Trophoblast cell (in vitro differentiated cells and primary cell): ENCODE results near the gene HOXD10.

Experiments
- DNase-seq, 2 donors: peaks; one replicate each; pipeline ENCODE4 v3.0.0-alpha.2; 2016
- H2AFZ ChIP-seq: 2 replicates; pipeline ENCODE4 v1.6.1; 2013; ENCODE audit warnings: low read length, moderate library complexity, mild to moderate bottlenecking; ENCODE audit not compliant: insufficient read depth, poor library complexity
- H2AK5ac ChIP-seq: 2 replicates; pipeline ENCODE4 v1.6.1; 2013; ENCODE audit warnings: mild to moderate bottlenecking, low read length
- H2BK120ac ChIP-seq: 2 replicates; pipeline ENCODE4 v1.6.1; 2013; ENCODE audit warnings: low read length, mild to moderate bottlenecking, moderate library complexity; ENCODE audit not compliant: insufficient read depth, poor library complexity
- H2BK12ac ChIP-seq: 2 replicates; pipeline ENCODE4 v1.6.1; 2013; ENCODE audit warnings: mild to moderate bottlenecking, low read length, moderate library complexity
- H2BK5ac ChIP-seq: 2 replicates; pipeline ENCODE4 v1.6.1; 2013; ENCODE audit warnings: low read length, low read depth, moderate library complexity, mild to moderate bottlenecking; ENCODE audit not compliant: poor library complexity
- H3K14ac ChIP-seq: 2 replicates; pipeline ENCODE4 v1.6.1; 2013; ENCODE audit warnings: mild to moderate bottlenecking, low read length
- H3K18ac ChIP-seq: 2 replicates; pipeline ENCODE4 v1.6.1; 2013; ENCODE audit warnings: mild to moderate bottlenecking, low read length
- H3K23ac ChIP-seq: 2 replicates; pipeline ENCODE4 v1.6.1; 2013; ENCODE audit warnings: low read length
- H3K27ac ChIP-seq: 2 replicates; pipeline ENCODE4 v1.5.1; 2013; ENCODE audit warnings: low read depth, mild to moderate bottlenecking, inconsistent platforms, low read length, moderate library complexity
- H3K27me3 ChIP-seq: 2 replicates; pipeline ENCODE4 v1.6.1; 2013; ENCODE audit warnings: inconsistent platforms, mild to moderate bottlenecking, low read length, moderate library complexity; ENCODE audit not compliant: insufficient read depth
- H3K36me3 ChIP-seq, 2 experiments: 1 replicate in 1 of 2; 2 replicates in 1 of 2; pipeline ENCODE4 v1.6.1; 2013; ENCODE audit warnings: low read length in 2 of 2, mild to moderate bottlenecking in 2 of 2, moderate library complexity in 1 of 2; ENCODE audit not compliant: insufficient read depth in 2 of 2, control insufficient read depth in 1 of 2
- H3K4ac ChIP-seq: 2 replicates; pipeline ENCODE4 v1.6.1; 2013; ENCODE audit warnings: low read depth, mild to moderate bottlenecking, low read length, moderate library complexity
- H3K4me1 ChIP-seq, 2 experiments: 1 replicate in 1 of 2; 2 replicates in 1 of 2; pipeline ENCODE4 v1.6.1; 2013; ENCODE audit warnings: low read length in 2 of 2, mild to moderate bottlenecking in 2 of 2, moderate library complexity in 1 of 2; ENCODE audit not compliant: insufficient read depth in 2 of 2, control insufficient read depth in 1 of 2
- H3K4me2 ChIP-seq: 2 replicates; pipeline ENCODE4 v1.6.1; 2013; ENCODE audit warnings: inconsistent platforms, mild to moderate bottlenecking, low read length, moderate library complexity
- H3K4me3 ChIP-seq: 2 replicates; pipeline ENCODE4 v1.5.1; 2013; ENCODE audit warnings: mild to moderate bottlenecking, low read depth, low read length, inconsistent platforms
- H3K79me1 ChIP-seq: one replicate; pipeline ENCODE4 v1.6.1; 2013; ENCODE audit warnings: low read length
- H3K79me2 ChIP-seq: 2 replicates; pipeline ENCODE4 v1.6.1; 2013; ENCODE audit warnings: low read length, mild to moderate bottlenecking; ENCODE audit not compliant: control insufficient read depth, insufficient read depth, poor library complexity
- H3K9ac ChIP-seq: 2 replicates; pipeline ENCODE4 v1.6.1; 2013; ENCODE audit warnings: mild to moderate bottlenecking, low read length
- H3K9me3 ChIP-seq: 2 replicates; pipeline ENCODE4 v1.6.1; 2013; ENCODE audit warnings: low read depth, mild to moderate bottlenecking, control low read depth, inconsistent platforms, low read length; ENCODE audit not compliant: insufficient read depth
- H4K12ac ChIP-seq: 2 replicates; pipeline ENCODE4 v1.6.1; 2013; ENCODE audit warnings: low read depth, mild to moderate bottlenecking, low read length, moderate library complexity
- H4K8ac ChIP-seq: 2 replicates; pipeline ENCODE4 v1.6.1; 2013; ENCODE audit warnings: low read depth, mild to moderate bottlenecking, low read length, moderate library complexity
- H4K91ac ChIP-seq: one replicate; pipeline ENCODE4 v1.6.1; 2013; ENCODE audit warnings: low read depth, mild to moderate bottlenecking, low read length, moderate library complexity
- WGBS: extraction: QIAGEN DNeasy Blood & Tissue Kit; methylation state at CpG from one replicate; pipeline ENCODE4 v1.1.7; 2013; ENCODE audit warnings: missing lambda C conversion rate; ENCODE audit not compliant: insufficient read length, insufficient coverage; ENCODE audit errors: extremely low coverage; 5-methylcytosine and 5-hydroxymethylcytosine counted together

The HOXD10 gene

DNA sequence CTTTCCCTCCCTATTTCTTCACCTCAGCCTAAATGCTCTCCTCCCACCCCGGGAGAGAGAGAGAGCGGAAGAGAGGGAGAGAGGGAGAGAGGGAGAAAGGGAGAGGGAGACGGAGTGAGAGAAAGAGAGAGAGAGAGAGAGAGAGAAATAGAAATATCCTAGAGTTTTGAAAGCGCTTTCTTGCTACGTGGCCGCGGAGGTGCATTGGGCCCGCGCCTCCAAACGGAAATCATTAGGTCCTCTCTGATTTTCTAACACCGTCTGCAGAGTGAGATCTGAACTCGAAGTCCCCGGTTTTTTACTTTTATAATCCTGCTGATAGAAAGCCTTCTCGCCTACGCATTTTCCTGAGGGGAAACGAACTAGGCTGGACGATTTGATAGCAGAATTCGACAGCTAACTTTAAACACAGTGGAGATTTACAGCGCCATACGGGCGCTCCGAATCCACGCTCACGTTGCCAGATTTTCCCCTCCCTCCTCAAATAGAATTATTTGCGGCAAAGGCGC lies 31.9 kb upstream of the HOXD10 start:
- Histone ChIP-seq H2BK5ac (no peak overlapping the region), H2AFZ (no peak overlapping the region), H4K8ac (no peak overlapping the region), H3K14ac (no peak overlapping the region), H4K12ac (no peak overlapping the region), H3K4me3 (no peak overlapping the region), H3K36me3 (no peaks in the 10 kb centered on the region), H2BK12ac (no peak overlapping the region), H3K9ac (no peak overlapping the region), H3K27me3 (peaks cover 92% of the 10 kb centered on the region), H3K18ac (no peak overlapping the region), H3K4ac (no peak overlapping the region), H3K4me2 (peak overlapping the region; percentile 14), H3K9me3 (peaks cover 12% of the 10 kb centered on the region), H3K27ac (no peak overlapping the region), H2BK120ac (no peak overlapping the region), H3K79me1 (no peaks in the 10 kb centered on the region), H2AK5ac (no peak overlapping the region), H3K23ac (no peak overlapping the region), H3K79me2 (peaks cover 2% of the 10 kb centered on the region), H4K91ac (no peak overlapping the region), H3K4me1 (peaks cover 20 to 24% of the 10 kb centered on the region in 2 experiments)
- no peak for DNase-seq
- no CpG with 5 or more reads among the region's 26 CpGs for WGBS

DNA sequence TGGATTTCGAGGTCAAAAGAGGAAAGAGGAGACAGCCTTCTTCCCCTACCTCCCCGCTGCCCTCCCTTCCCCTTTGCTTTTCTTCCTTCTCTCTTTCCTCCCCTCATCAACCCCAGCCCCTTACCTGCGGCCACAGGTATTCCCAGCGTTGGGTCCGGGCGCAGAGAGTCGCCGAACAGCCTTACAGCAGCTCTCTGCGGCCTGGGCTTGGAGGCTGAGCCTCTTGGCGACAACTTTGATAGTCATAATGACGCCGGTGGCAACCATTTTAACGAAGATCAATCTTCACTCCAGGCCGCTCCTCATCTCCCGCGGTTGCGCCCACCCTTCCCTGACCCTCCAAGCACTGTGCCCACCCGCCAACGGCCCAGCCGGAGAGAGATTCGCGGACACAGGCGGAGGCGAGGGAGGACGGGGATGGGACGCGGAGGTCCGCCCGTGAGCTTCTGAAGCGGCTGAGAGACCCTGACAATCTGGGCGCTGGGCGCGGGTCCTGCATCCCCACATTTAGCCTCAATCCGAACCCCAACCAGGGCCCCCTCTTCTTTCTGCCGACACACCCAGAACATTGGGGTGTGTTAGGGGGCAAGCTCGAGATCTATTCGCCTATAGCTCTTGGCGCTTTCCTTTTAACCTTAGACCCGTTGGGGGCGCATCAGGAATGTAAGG lies 31.3 kb upstream of the HOXD10 start:
- no peak overlapping the region for H4K12ac ChIP-seq
- no peak overlapping the region for H3K9ac ChIP-seq
- H3K4me3 ChIP-seq, result no peak overlapping the region
- H3K27ac ChIP-seq, result no peak overlapping the region
- no peak overlapping the region for H2AK5ac ChIP-seq
- H3K27me3 ChIP-seq, result peaks cover 94% of the 10 kb centered on the region
- no peaks in the 10 kb centered on the region for H3K79me1 ChIP-seq
- peaks cover 20 to 24% of the 10 kb centered on the region in 2 experiments for H3K4me1 ChIP-seq
- H4K91ac ChIP-seq, result no peak overlapping the region
- no peak for DNase-seq
- H3K9me3 ChIP-seq, result peaks cover 12% of the 10 kb centered on the region
- no peak overlapping the region for H3K4ac ChIP-seq
- no peak overlapping the region for H2BK5ac ChIP-seq
- no peak overlapping the region for H2BK12ac ChIP-seq
- H3K79me2 ChIP-seq, result peaks cover 2% of the 10 kb centered on the region
- H3K14ac ChIP-seq, result no peak overlapping the region
- H3K23ac ChIP-seq, result no peak overlapping the region
- H3K4me2 ChIP-seq, result peak overlapping the region; percentile 35
- H3K36me3 ChIP-seq, result no peaks in the 10 kb centered on the region
- H4K8ac ChIP-seq, result no peak overlapping the region
- H2AFZ ChIP-seq, result no peak overlapping the region
- WGBS, result no CpG with 5 or more reads among the region's 40 CpGs
- H3K18ac ChIP-seq, result no peak overlapping the region
- H2BK120ac ChIP-seq, result no peak overlapping the region

DNA sequence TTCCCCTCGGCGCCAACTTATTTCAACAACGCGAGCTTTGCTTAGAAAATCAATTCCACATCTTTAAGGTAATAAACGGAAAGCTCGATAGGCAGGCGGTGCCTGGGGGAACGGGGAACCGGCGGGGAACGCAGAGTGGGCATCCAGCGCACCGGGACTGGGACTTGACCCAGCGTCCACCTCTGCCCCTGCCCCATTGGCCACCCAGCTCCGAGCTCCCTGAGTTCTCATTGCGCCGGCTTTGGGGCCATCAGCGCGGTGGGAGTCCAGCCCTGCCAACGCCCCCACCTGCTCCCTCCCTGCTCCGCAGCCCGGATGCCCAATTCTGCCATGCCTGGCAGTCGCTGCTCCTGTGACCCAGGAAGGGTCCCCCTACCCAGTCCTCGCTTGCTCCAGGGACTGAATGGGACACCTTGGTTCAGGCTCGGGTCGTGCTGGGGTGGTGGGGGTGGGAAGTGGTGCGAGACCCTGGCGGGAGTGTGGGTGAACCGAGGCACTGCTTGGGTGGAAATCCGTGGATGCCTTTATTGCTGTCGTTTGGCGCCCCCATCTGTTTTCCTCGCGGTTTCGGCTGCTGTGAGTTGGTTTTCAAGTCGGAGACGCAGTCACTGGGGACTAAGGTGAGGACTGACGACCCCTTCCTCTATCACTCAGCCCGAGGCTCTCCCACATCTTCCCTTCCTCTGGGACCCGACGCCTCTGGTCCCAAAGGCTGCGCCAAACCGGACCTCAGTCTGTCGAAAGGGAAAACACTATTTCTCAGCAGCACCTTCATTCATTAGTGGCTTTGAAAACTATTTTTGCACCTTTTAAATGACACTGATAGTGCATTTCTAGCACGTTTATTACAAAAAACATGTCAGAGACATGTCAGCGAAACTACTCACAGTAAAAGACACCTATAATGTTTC lies 30.5 kb upstream of the HOXD10 start:
- H3K79me2 ChIP-seq, result peaks cover 2% of the 10 kb centered on the region
- H4K8ac ChIP-seq, result no peak overlapping the region
- no CpG with 5 or more reads among the region's 46 CpGs for WGBS

DNA sequence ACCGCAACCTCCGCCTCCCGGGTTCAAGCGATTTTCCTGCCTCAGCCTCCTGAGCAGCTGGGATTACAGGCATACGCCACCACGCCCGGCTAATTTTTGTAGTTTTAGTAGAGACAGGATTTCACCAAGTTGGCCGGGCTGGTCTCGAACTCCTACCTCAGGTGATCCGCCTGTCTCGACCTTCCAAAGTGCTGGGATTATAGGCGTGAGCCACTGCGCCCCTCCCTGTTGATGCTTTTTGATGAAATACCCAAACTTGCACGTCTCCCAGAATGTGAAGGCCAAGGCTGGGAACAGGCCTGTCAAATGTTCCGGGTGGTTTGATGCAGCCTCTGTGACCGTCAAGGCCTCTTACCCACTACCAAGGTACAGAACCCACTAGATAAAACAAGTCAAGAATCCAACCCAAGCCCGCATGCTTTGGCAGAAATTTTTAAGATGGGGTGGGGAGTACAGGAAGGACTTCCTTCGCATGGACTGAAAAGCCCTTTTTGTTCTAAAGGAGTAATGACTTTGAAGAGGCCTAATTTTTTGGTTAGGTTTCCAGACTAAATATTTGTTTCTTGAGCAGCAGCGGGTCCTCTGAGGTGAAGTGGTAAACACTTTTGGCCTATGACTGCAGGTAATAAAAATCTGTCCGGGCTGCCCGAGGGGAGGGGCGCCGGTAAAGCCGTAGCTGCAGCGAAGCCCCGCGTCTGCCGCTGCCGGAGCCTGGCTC lies 29.1 kb upstream of the HOXD10 start:
- DNase-seq, result no peak

More for the DNA sequence above, 30.5 kb upstream of the HOXD10 start:
- Histone ChIP-seq H3K4me1 (peaks cover 12 to 17% of the 10 kb centered on the region in 2 experiments), H3K27ac (no peak overlapping the region), H3K9ac (no peak overlapping the region), H2BK5ac (no peak overlapping the region), H2BK12ac (no peak overlapping the region), H4K91ac (no peak overlapping the region), H3K4ac (no peak overlapping the region), H3K18ac (no peak overlapping the region), H3K9me3 (peaks cover 4% of the 10 kb centered on the region), H3K27me3 (peaks cover 91% of the 10 kb centered on the region), H2AFZ (no peak overlapping the region), H2AK5ac (no peak overlapping the region), H3K4me3 (no peak overlapping the region), H4K12ac (no peak overlapping the region), H3K79me1 (no peaks in the 10 kb centered on the region), H3K14ac (no peak overlapping the region), H3K36me3 (no peaks in the 10 kb centered on the region), H3K4me2 (peak overlapping the region; percentile 32), H2BK120ac (no peak overlapping the region), H3K23ac (no peak overlapping the region)
- peak in 1 of 2 donors; percentile 27 for DNase-seq

More for the DNA sequence above, 29.1 kb upstream of the HOXD10 start:
- Histone ChIP-seq H2BK120ac (no peak overlapping the region), H2BK12ac (no peak overlapping the region), H3K4me1 (peaks cover 11 to 13% of the 10 kb centered on the region in 2 experiments), H3K9ac (no peak overlapping the region), H3K79me1 (no peaks in the 10 kb centered on the region), H3K27ac (no peak overlapping the region), H3K18ac (no peak overlapping the region), H3K9me3 (peaks cover 1% of the 10 kb centered on the region), H2BK5ac (no peak overlapping the region), H3K4me2 (peak overlapping the region; percentile 73), H2AK5ac (no peak overlapping the region), H3K27me3 (peaks cover 90% of the 10 kb centered on the region), H2AFZ (no peak overlapping the region), H4K12ac (no peak overlapping the region), H3K36me3 (no peaks in the 10 kb centered on the region), H3K4ac (no peak overlapping the region), H3K4me3 (peak overlapping the region; percentile 21), H4K8ac (no peak overlapping the region), H3K79me2 (peaks cover 2% of the 10 kb centered on the region), H3K23ac (no peak overlapping the region), H3K14ac (no peak overlapping the region), H4K91ac (no peak overlapping the region)
- no CpG with 5 or more reads among the region's 29 CpGs for WGBS
